ENCODE results near the gene MSMP. TPM values are rescaled to one million over a fixed set of nuclear protein-coding genes. Genes with fewer than 3 reads are reported as not detected.

The MSMP gene
- total and polyA plus RNA-seq, 2 experiments from 2014 or later, result 0.81 TPM; not detected in 1

DNA sequence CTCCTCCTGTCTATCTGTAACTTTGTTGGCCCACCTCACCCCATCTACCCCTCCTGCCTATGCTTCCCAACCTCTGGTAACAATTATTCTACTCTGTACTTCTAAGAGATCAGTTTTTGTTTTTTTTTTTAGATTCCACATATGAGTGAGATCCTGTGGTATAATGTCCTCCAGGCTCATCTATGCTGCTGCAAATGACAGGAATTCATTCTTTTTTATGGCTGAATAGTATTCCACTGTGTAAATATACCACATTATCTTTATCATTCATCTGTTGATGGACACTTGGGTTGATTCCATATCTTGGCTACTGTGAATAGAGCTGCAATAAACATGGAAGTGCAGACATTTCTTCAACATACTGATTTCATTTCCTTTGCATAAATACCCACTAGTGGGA is 29.3 kb upstream of the MSMP start:
- Histone ChIP-seq H3K4me1 (ENCODE audit: insufficient read depth) (no peaks in the 10 kb centered on the region), H3K27ac (ENCODE audit: low read depth) (no peak overlapping the region)
- no peaks in the 10 kb centered on the region; the same call in 2 of the 3 replicates for H3K9me3 Mint-ChIP-seq

More for the DNA sequence above, 29.3 kb upstream of the MSMP start:
- no peaks in the 10 kb centered on the region for H3F3A ChIP-seq (replicated peaks; ENCODE audit: low read depth)
- H3K79me2 ChIP-seq (replicated peaks; ENCODE audit: insufficient read depth), result no peaks in the 10 kb centered on the region
- no peak overlapping the region for H3K4me3 ChIP-seq
- Mint-ChIP-seq H3K27me3 (ENCODE audit: insufficient read depth, low read depth, poor library complexity) (no peaks in the 10 kb centered on the region), H3K4me1 (no peaks in the 10 kb centered on the region), H3K27ac (no peak overlapping the region), H3K36me3 (ENCODE audit: low read depth) (peaks cover 26% of the 10 kb centered on the region), H3K4me3 (no peak overlapping the region)
- H3K36me3 ChIP-seq (ENCODE audit: insufficient read depth), result 0 out of 2 replicates have a peak, but pooled peaks cover 3% of the 10 kb centered on the region
- H2AFZ ChIP-seq, result no peak overlapping the region
- TF ChIP-seq EZH2phosphoT487 (IDR thresholded peaks at IDR 0.05; ENCODE audit: unreplicated experiment), result no peak
- no peak for TF ChIP-seq NANOG (IDR thresholded peaks at IDR 0.05; ENCODE audit: borderline replicate concordance)
- no peak for TF ChIP-seq EZH2 (IDR thresholded peaks at IDR 0.05; ENCODE audit: low read depth, unreplicated experiment)
- TF ChIP-seq CREB1 (CRISPR knock-in tag; IDR thresholded peaks at IDR 0.05; ENCODE audit: low read depth), result no peak
- TF ChIP-seq, protein P1, sequence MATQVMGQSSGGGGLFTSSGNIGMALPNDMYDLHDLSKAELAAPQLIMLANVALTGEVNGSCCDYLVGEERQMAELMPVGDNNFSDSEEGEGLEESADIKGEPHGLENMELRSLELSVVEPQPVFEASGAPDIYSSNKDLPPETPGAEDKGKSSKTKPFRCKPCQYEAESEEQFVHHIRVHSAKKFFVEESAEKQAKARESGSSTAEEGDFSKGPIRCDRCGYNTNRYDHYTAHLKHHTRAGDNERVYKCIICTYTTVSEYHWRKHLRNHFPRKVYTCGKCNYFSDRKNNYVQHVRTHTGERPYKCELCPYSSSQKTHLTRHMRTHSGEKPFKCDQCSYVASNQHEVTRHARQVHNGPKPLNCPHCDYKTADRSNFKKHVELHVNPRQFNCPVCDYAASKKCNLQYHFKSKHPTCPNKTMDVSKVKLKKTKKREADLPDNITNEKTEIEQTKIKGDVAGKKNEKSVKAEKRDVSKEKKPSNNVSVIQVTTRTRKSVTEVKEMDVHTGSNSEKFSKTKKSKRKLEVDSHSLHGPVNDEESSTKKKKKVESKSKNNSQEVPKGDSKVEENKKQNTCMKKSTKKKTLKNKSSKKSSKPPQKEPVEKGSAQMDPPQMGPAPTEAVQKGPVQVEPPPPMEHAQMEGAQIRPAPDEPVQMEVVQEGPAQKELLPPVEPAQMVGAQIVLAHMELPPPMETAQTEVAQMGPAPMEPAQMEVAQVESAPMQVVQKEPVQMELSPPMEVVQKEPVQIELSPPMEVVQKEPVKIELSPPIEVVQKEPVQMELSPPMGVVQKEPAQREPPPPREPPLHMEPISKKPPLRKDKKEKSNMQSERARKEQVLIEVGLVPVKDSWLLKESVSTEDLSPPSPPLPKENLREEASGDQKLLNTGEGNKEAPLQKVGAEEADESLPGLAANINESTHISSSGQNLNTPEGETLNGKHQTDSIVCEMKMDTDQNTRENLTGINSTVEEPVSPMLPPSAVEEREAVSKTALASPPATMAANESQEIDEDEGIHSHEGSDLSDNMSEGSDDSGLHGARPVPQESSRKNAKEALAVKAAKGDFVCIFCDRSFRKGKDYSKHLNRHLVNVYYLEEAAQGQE (IDR thresholded peaks at IDR 0.05; ENCODE audit: unreplicated experiment), result no peak
- no peak for TF ChIP-seq STAT1 (IDR thresholded peaks at IDR 0.05; ENCODE audit: unreplicated experiment)
- TF ChIP-seq, protein P2, sequence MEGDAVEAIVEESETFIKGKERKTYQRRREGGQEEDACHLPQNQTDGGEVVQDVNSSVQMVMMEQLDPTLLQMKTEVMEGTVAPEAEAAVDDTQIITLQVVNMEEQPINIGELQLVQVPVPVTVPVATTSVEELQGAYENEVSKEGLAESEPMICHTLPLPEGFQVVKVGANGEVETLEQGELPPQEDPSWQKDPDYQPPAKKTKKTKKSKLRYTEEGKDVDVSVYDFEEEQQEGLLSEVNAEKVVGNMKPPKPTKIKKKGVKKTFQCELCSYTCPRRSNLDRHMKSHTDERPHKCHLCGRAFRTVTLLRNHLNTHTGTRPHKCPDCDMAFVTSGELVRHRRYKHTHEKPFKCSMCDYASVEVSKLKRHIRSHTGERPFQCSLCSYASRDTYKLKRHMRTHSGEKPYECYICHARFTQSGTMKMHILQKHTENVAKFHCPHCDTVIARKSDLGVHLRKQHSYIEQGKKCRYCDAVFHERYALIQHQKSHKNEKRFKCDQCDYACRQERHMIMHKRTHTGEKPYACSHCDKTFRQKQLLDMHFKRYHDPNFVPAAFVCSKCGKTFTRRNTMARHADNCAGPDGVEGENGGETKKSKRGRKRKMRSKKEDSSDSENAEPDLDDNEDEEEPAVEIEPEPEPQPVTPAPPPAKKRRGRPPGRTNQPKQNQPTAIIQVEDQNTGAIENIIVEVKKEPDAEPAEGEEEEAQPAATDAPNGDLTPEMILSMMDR (conservative IDR thresholded peaks at IDR 0.05; ENCODE audit: low read depth in 2 of 2), result no peak
- TF ChIP-seq, protein P3, sequence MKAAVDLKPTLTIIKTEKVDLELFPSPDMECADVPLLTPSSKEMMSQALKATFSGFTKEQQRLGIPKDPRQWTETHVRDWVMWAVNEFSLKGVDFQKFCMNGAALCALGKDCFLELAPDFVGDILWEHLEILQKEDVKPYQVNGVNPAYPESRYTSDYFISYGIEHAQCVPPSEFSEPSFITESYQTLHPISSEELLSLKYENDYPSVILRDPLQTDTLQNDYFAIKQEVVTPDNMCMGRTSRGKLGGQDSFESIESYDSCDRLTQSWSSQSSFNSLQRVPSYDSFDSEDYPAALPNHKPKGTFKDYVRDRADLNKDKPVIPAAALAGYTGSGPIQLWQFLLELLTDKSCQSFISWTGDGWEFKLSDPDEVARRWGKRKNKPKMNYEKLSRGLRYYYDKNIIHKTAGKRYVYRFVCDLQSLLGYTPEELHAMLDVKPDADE (IDR thresholded peaks at IDR 0.05), result no peak
- TF ChIP-seq POLR2AphosphoS5 (IDR thresholded peaks at IDR 0.05; ENCODE audit: low read depth), result no peak
- TF ChIP-seq ZNF331 (CRISPR knock-in tag; IDR thresholded peaks at IDR 0.05; ENCODE audit: low read depth), result no peak
- TF ChIP-seq ZNF114 (CRISPR knock-in tag; IDR thresholded peaks at IDR 0.05), result no peak
- TF ChIP-seq JUNB (IDR thresholded peaks at IDR 0.05; ENCODE audit: unreplicated experiment), result no peak
- TF ChIP-seq, protein P4, sequence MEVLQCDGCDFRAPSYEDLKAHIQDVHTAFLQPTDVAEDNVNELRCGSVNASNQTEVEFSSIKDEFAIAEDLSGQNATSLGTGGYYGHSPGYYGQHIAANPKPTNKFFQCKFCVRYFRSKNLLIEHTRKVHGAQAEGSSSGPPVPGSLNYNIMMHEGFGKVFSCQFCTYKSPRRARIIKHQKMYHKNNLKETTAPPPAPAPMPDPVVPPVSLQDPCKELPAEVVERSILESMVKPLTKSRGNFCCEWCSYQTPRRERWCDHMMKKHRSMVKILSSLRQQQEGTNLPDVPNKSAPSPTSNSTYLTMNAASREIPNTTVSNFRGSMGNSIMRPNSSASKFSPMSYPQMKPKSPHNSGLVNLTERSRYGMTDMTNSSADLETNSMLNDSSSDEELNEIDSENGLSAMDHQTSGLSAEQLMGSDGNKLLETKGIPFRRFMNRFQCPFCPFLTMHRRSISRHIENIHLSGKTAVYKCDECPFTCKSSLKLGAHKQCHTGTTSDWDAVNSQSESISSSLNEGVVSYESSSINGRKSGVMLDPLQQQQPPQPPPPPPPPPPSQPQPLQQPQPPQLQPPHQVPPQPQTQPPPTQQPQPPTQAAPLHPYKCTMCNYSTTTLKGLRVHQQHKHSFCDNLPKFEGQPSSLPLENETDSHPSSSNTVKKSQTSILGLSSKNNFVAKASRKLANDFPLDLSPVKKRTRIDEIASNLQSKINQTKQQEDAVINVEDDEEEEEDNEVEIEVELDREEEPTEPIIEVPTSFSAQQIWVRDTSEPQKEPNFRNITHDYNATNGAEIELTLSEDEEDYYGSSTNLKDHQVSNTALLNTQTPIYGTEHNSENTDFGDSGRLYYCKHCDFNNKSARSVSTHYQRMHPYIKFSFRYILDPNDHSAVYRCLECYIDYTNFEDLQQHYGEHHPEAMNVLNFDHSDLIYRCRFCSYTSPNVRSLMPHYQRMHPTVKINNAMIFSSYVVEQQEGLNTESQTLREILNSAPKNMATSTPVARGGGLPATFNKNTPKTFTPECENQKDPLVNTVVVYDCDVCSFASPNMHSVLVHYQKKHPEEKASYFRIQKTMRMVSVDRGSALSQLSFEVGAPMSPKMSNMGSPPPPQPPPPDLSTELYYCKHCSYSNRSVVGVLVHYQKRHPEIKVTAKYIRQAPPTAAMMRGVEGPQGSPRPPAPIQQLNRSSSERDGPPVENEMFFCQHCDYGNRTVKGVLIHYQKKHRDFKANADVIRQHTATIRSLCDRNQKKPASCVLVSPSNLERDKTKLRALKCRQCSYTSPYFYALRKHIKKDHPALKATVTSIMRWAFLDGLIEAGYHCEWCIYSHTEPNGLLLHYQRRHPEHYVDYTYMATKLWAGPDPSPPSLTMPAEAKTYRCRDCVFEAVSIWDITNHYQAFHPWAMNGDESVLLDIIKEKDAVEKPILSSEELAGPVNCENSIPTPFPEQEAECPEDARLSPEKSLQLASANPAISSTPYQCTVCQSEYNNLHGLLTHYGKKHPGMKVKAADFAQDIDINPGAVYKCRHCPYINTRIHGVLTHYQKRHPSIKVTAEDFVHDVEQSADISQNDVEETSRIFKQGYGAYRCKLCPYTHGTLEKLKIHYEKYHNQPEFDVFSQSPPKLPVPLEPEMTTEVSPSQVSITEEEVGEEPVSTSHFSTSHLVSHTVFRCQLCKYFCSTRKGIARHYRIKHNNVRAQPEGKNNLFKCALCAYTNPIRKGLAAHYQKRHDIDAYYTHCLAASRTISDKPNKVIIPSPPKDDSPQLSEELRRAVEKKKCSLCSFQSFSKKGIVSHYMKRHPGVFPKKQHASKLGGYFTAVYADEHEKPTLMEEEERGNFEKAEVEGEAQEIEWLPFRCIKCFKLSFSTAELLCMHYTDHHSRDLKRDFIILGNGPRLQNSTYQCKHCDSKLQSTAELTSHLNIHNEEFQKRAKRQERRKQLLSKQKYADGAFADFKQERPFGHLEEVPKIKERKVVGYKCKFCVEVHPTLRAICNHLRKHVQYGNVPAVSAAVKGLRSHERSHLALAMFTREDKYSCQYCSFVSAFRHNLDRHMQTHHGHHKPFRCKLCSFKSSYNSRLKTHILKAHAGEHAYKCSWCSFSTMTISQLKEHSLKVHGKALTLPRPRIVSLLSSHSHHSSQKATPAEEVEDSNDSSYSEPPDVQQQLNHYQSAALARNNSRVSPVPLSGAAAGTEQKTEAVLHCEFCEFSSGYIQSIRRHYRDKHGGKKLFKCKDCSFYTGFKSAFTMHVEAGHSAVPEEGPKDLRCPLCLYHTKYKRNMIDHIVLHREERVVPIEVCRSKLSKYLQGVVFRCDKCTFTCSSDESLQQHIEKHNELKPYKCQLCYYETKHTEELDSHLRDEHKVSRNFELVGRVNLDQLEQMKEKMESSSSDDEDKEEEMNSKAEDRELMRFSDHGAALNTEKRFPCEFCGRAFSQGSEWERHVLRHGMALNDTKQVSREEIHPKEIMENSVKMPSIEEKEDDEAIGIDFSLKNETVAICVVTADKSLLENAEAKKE (CRISPR knock-in tag; IDR thresholded peaks at IDR 0.05), result no peak
- no peak for DNase-seq (ENCODE audit: low spot score)
- no peak for ATAC-seq
- no peaks in the 10 kb centered on the region for H3K27me3 ChIP-seq (ENCODE audit: insufficient read depth)
- 0 out of 2 replicates have a peak, but pooled peaks cover 3% of the 10 kb centered on the region for H4K20me1 ChIP-seq (replicated peaks; ENCODE audit: insufficient read depth)
- no peak overlapping the region for H3K4me2 ChIP-seq
- no peaks in the 10 kb centered on the region for H3K9me2 ChIP-seq (ENCODE audit: insufficient read depth)

Measured in GM23338 (cell line).